OCI-LY3 (cell line): Measurements from ENCODE around the gene DNAAF9.

Experiments used
- H2AFZ ChIP-seq: fragments of 200-600, 300-600 bp; shearing (Covaris generic); 2 replicates; pipeline ENCODE4 v1.6.0; 2014; ENCODE audit warnings: antibody characterized with exemption, low read depth, low read length
- H3K27ac ChIP-seq: fragments of 200-600, 300-600 bp; sonication (generic); 2 replicates; pipeline ENCODE4 v1.5.1; 2014; ENCODE audit warnings: mild to moderate bottlenecking, low read length, moderate library complexity, mixed read lengths
- H3K27me3 ChIP-seq: fragments of 200-600, 300-600 bp; sonication (generic); 2 replicates; pipeline ENCODE4 v1.6.1; 2014; ENCODE audit warnings: low read depth, low read length, mixed read lengths
- H3K36me3 ChIP-seq: fragments of 200-600, 300-600 bp; sonication (generic); replicated peaks from 2 replicates; pipeline ENCODE3; 2014; ENCODE audit warnings: low read depth, low read length, mixed read lengths
- H3K4me1 ChIP-seq: fragments of 300-600, 200-600 bp; sonication (generic); 2 replicates; pipeline ENCODE4 v1.6.1; 2014; ENCODE audit warnings: low read length, mixed read lengths
- H3K4me2 ChIP-seq: fragments of 200-600, 300-600 bp; sonication (generic); 2 replicates; pipeline ENCODE4 v1.6.1; 2014; ENCODE audit warnings: low read length, mixed read lengths
- H3K4me3 ChIP-seq: fragments of 300-600, 200-600 bp; sonication (generic); 2 replicates; pipeline ENCODE4 v1.5.1; 2014; ENCODE audit warnings: antibody characterized with exemption, mild to moderate bottlenecking, low read length, moderate library complexity
- H3K79me2 ChIP-seq: fragments of 300-600, 200-600 bp; shearing (Covaris generic); 2 replicates; pipeline ENCODE4 v1.6.1; 2014; ENCODE audit warnings: mild to moderate bottlenecking, low read length, mixed read lengths
- H3K9ac ChIP-seq: fragments of 300-600, 200-600 bp; shearing (Covaris generic); 2 replicates; pipeline ENCODE4 v1.6.0; 2014; ENCODE audit warnings: mild to moderate bottlenecking, low read length, moderate library complexity
- H3K9me3 ChIP-seq: fragments of 200-600, 300-600 bp; shearing (Covaris generic); 2 replicates; pipeline ENCODE4 v1.6.1; 2014; ENCODE audit warnings: low read length, mixed read lengths; ENCODE audit not compliant: insufficient read depth
- H4K20me1 ChIP-seq: fragments of 200-600, 300-600 bp; sonication (generic); 2 replicates; pipeline ENCODE4 v1.6.1; 2016; ENCODE audit warnings: low read length, mixed read lengths; ENCODE audit not compliant: insufficient read depth
- EZH2phosphoT487 ChIP-seq: fragments of 200-600 bp; shearing (Covaris generic); IDR thresholded peaks from 2 replicates; pipeline ENCODE4 v1.6.1; 2018; ENCODE audit warnings: antibody characterized with exemption, mixed run types, low read depth
- TF ChIP-seq, protein P1 (sequence below): fragments of 200-600, 300-600 bp; sonication (generic); IDR thresholded peaks from 2 replicates; pipeline ENCODE4 v1.5.1; 2014; ENCODE audit warnings: antibody characterized with exemption, low read length, low read depth

DNAAF9 gene

DNA sequence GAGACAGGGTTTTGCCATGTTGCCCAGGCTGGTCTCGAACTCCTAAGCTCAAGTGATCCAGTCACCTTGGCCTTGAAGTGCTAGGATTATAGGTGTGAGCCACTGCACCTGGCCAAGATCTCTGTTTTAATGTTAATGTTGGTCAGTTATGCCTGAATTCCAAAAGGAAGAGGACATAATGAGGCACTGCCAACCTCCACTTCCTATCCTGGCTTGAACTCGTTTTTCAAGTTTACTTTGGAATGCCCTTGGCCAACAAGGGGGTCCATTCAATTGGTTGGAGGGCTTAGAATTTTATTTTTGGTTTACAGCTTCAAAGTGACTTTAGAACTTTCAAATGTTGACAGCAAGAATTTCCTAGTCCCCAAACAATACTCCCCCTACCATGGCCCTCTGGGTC lies 29.8 kb downstream of the DNAAF9 start:
- H3K36me3 ChIP-seq, result no peaks in the 10 kb centered on the region
- no peak overlapping the region for H3K27ac ChIP-seq
- H3K4me3 ChIP-seq, result no peak overlapping the region
- no peak for TF ChIP-seq EZH2phosphoT487
- TF ChIP-seq, protein P1, sequence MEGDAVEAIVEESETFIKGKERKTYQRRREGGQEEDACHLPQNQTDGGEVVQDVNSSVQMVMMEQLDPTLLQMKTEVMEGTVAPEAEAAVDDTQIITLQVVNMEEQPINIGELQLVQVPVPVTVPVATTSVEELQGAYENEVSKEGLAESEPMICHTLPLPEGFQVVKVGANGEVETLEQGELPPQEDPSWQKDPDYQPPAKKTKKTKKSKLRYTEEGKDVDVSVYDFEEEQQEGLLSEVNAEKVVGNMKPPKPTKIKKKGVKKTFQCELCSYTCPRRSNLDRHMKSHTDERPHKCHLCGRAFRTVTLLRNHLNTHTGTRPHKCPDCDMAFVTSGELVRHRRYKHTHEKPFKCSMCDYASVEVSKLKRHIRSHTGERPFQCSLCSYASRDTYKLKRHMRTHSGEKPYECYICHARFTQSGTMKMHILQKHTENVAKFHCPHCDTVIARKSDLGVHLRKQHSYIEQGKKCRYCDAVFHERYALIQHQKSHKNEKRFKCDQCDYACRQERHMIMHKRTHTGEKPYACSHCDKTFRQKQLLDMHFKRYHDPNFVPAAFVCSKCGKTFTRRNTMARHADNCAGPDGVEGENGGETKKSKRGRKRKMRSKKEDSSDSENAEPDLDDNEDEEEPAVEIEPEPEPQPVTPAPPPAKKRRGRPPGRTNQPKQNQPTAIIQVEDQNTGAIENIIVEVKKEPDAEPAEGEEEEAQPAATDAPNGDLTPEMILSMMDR, result no peak
- no peak overlapping the region for H2AFZ ChIP-seq
- H3K9me3 ChIP-seq, result no peaks in the 10 kb centered on the region
- no peak overlapping the region for H3K9ac ChIP-seq
- H3K4me2 ChIP-seq, result no peak overlapping the region
- H3K4me1 ChIP-seq, result no peaks in the 10 kb centered on the region
- peaks cover 4% of the 10 kb centered on the region for H3K27me3 ChIP-seq
- H4K20me1 ChIP-seq, result no peaks in the 10 kb centered on the region
- no peaks in the 10 kb centered on the region for H3K79me2 ChIP-seq

DNA sequence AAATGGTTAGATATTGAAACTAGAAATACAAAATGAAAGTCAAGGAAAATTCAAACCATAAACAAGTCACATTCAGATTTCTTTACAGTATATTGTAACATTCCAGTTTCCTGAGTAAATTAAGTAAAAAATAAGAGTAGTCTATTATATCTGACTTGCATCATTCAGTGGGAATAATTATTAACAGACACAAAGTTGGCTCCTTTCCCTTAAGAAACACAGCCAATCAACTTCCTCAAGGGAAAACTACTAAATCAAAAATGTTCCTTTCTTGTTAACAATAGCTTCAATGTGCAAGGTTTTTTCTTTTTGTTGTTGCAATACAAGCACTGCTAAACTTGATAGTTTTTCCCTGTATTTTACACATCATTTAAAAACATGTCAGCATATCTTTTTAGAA lies 33.2 kb downstream of the DNAAF9 start:
- H3K36me3 ChIP-seq, result no peaks in the 10 kb centered on the region
- no peak overlapping the region for H3K9ac ChIP-seq
- H3K27ac ChIP-seq, result no peak overlapping the region
- H3K9me3 ChIP-seq, result no peaks in the 10 kb centered on the region
- no peak overlapping the region for H3K4me3 ChIP-seq
- no peaks in the 10 kb centered on the region for H4K20me1 ChIP-seq
- H3K4me2 ChIP-seq, result no peak overlapping the region
- H3K79me2 ChIP-seq, result no peaks in the 10 kb centered on the region
- TF ChIP-seq, protein P1, result no peak
- TF ChIP-seq EZH2phosphoT487, result no peak
- H3K4me1 ChIP-seq, result no peaks in the 10 kb centered on the region
- H2AFZ ChIP-seq, result no peak overlapping the region
- H3K27me3 ChIP-seq, result no peaks in the 10 kb centered on the region

DNA sequence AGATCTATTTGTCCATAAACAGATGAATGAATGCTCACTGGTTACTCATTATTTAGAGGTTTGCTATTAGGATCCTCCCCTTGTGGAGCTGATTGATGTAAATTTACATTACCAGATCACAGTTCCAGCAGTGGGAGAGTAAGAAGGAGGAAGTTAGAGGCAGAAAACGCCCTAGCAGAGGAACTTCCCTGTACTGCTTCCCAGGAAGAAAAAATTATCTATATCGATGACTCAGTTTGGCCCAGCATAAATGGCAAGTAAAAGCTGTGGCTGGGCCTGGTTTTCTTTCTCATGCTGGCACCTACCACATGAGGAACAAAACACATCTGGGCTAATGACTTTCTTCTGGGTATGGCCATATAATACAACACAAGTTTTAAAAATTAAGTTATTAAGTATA lies 35.7 kb downstream of the DNAAF9 start:
- no peak overlapping the region for H2AFZ ChIP-seq
- H3K4me3 ChIP-seq, result no peak overlapping the region
- H3K9ac ChIP-seq, result no peak overlapping the region
- TF ChIP-seq, protein P1, result no peak
- TF ChIP-seq EZH2phosphoT487, result no peak
- H3K9me3 ChIP-seq, result no peaks in the 10 kb centered on the region
- H3K79me2 ChIP-seq, result no peaks in the 10 kb centered on the region
- no peak overlapping the region for H3K27ac ChIP-seq
- H3K36me3 ChIP-seq, result no peaks in the 10 kb centered on the region
- H3K4me2 ChIP-seq, result no peak overlapping the region
- no peaks in the 10 kb centered on the region for H4K20me1 ChIP-seq
- H3K4me1 ChIP-seq, result no peaks in the 10 kb centered on the region
- H3K27me3 ChIP-seq, result no peaks in the 10 kb centered on the region

DNA sequence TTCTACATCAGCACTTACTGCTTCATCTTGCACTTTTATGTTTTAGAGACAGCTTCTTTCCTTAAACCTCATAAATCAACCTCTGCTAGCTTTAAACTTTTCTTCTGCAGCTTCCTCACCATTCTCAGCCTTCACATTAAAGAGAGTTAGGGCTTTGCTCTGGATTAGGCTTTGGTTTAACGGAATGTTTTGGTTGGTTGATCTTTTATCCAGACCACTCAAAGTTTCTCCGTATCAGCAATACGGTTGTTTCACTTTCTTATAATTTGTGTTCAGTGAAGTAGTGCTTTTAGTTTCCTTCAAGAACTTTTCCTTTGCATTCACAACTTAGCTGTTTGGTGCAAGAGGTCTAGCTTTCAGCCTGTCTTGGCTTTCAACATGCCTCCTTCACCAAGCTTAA lies 40.4 kb downstream of the DNAAF9 start:
- H3K9me3 ChIP-seq, result no peaks in the 10 kb centered on the region
- no peak overlapping the region for H3K9ac ChIP-seq

More for the DNA sequence above, 40.4 kb downstream of the DNAAF9 start:
- Histone ChIP-seq H3K27me3 (no peaks in the 10 kb centered on the region), H3K4me3 (no peak overlapping the region), H3K27ac (no peak overlapping the region), H3K4me2 (no peak overlapping the region), H3K4me1 (no peaks in the 10 kb centered on the region), H3K36me3 (no peaks in the 10 kb centered on the region), H2AFZ (no peak overlapping the region), H4K20me1 (no peaks in the 10 kb centered on the region), H3K79me2 (no peaks in the 10 kb centered on the region)
- TF ChIP-seq, protein P1, result no peak
- no peak for TF ChIP-seq EZH2phosphoT487
